Uterus (tissue), 2 donors: ENCODE results near the gene ITPR3.

ENCODE experiments used
- CTCF ChIP-seq, 4 experiments: fragments of 200-600 bp in 2 of 4; fragments of 450-650 bp in 2 of 4; sonication (generic) in 2 of 4; IDR thresholded peaks; one replicate each; pipeline ENCODE4 v1.5.1; 2016 to 2019; ENCODE audit warnings: antibody characterized with exemption in 4 of 4, mild to moderate bottlenecking in 2 of 4, moderate library complexity in 1 of 4
- POLR2A ChIP-seq, 2 donors: fragments of 450-650 bp; IDR thresholded peaks; one replicate each; pipeline ENCODE4 v1.6.1; 2016; ENCODE audit warnings: antibody characterized with exemption in 2 of 2, mild to moderate bottlenecking in 1 of 2, moderate library complexity in 1 of 2

- TF ChIP-seq CTCF (IDR thresholded peaks at IDR 0.05) (no peak), POLR2A (IDR thresholded peaks at IDR 0.05) (no peak)
Observed at GRCh38 chr6:33725891-33726673, 105.0 kb downstream of the ITPR3 start.
